Cortex of kidney (tissue), 1 donor: Measurements from ENCODE around the gene STARD13.

Experiments used
- DNase-seq: peaks from one replicate; lab custom pipeline; 2025; lab: John Stamatoyannopoulos, UW

The STARD13 gene

DNA sequence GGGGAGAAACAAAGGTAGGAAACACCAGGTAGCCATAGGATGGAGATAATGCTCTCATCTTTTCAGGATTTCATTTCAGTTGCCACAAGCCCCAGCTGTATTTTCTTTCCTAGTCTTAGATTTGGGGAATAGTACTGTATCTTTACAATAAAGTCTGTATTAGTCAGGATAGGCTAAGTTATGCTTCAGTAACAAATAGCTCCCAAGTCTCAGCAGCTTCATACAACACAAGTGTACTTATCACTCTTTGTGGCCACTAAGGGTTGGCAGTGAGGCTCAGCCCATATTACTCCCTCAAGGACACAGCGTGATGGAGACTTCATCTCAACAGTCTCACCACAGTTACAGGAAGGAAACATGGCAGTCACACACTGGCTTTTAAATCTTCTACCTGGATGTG lies 61.4 kb downstream of the STARD13 start:
- DNase-seq, result no peak

DNA sequence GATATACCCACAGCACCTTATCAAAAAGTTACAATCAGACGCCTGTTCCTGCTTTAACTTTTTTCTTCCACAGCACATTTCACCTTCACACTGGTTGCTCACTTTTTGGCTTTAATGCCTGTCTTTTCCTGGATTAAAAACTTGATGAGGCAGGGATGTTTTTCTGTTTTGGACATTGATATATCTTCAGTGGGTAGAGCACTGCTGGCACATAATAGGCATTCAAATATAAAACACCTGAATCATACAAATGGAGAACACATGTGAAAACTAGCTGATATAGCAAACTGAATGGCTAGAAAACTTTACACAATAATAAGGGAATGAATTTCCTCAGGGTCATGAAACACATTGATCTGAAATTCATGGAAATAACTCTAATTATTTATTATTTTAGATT lies 65.6 kb downstream of the STARD13 start:
- no peak for DNase-seq

GRCh38 chr13:33218426-33218825 lies 67.1 kb downstream of the STARD13 start:
- DNase-seq, result no peak

GRCh38 chr13:33218020-33218419 lies 67.5 kb downstream of the STARD13 start:
- DNase-seq, result no peak

DNA sequence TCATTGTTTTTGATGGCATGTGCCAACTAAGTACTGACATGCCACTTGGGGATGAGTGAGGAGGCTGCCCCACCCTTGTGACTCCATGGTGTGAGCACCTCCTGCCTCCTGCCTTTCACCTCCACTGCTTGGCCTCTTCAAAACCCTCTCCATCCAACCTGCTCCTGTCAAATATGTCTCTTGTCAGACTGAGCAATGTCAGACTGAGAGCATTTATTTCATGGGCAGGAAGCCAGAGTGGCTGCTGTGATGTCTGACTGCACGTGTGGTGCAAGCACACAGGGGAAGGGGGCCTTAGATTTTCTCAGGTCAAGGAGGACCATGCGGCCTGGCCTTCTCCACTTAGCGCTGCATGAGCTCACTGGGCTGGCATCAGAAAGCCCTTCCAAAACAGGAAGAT lies 68.3 kb downstream of the STARD13 start:
- no peak for DNase-seq

- DNase-seq, result no peak
These were observed 71.8 kb downstream of the STARD13 start for GRCh38 chr13:33213797-33214196.

- no peak for DNase-seq
These were observed 72.4 kb downstream of the STARD13 start for GRCh38 chr13:33213024-33213768.

DNA sequence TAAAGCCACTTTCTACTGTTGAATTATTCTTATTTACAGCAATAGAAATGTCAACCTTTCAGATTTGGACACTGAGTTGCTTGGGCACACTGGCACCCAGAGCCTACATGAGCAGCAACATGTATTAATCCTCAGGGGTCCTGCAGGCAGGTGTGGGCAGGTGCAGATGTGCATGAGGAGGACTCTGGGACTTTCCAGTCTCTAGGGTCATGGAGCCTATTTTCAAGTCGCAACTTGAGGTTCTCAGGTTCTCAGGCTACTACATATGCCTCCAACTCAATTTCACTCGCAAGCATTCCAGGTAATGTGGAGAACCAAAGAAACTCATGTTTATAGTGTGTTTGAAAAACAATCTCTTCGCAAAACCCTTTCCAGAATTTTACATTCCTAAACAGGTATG lies 73.2 kb downstream of the STARD13 start:
- DNase-seq, result no peak

DNA sequence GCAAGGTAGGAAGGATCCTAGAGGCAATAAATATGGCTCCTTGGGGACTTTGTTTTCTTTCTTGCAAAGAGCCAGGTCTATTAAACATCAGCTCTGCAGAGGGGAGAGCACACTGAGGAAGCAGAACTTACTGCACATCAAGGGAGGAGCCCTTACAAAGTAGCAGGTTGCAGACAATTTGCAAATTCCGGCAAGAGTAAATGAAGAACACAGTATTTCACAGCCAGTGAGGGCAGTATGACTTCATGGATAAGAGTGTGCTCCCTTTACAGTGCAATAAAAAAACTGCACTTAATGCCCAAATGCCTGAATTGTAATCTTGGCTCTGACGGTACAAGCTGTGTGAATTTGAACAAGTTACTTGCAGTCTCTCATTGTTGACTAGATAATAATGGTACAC lies 75.5 kb downstream of the STARD13 start:
- DNase-seq, result no peak

DNA sequence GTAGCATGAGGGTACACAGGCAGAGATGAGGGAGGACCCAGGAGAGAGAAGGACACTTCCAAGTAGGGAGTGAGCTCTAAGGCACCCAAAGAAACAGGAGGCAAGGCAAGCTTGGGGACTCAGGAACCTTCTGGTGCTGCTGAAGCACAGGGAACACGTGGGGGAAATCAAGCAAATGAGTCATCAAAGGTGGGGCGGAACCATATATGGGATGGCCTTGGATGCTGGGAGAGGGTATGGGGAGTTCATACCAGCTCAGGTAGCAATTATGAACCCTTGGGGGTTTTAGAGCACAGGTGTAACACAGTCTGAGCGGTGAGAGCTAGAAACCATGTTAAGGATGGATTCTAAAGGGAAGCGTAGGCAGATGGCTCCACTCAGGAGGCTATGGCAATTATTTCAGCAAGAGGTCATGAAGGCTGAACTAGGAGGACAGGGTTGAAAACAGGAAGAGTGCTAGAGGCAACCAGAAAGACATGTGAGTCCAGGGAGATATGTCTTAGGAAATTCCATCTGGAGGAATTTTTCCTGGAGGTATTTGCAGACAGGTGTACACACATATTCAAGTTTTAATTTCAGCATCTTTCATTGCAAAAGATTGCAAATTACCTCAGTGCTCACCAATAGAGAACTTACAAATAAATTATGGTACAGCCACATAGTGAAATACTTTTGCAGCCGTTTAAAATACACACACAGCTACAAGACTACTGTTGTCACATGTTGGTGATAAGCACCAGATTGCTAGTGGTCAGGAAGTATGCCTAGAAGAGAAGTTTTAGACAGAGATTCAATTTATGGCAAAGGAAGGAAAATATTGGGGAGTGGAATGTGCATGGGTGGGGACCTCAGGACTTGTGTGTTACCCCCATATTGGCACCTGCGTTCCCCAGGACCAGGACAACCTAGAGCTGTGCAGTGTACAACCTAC lies 77.0 kb downstream of the STARD13 start:
- DNase-seq, result no peak

GRCh38 chr13:33207615-33207961 lies 78.0 kb downstream of the STARD13 start:
- no peak for DNase-seq

GRCh38 chr13:33206945-33207614 lies 78.5 kb downstream of the STARD13 start:
- no peak for DNase-seq

- no peak for DNase-seq
These were observed 79.1 kb downstream of the STARD13 start for GRCh38 chr13:33206425-33206824.

DNA sequence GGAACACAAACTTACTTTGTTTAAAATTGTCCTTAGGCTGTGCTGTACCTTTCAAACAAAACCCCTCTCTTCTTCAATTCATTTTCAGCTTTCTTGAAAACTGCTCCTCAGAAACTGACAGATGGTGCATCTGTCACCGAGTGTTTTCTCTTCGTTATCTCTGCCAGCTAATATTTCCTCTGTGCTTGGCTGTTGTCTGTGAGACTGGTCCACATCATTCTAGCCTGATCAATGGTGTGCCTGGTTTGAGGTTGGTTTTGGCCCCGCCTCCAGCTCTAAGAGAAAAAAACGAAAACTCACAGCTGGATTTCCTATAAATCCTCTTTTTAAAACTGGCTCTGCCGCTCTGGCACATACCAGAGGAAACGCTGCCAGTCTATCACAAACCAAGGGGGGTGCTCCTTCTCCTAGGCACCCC lies 79.7 kb downstream of the STARD13 start:
- DNase-seq, result no peak

- no peak for DNase-seq
These were observed 80.3 kb downstream of the STARD13 start for GRCh38 chr13:33205224-33205623.

GRCh38 chr13:33204130-33204927 lies 81.2 kb downstream of the STARD13 start:
- no peak for DNase-seq

- DNase-seq, result no peak
These were observed 82.8 kb downstream of the STARD13 start for GRCh38 chr13:33202644-33203169.

DNA sequence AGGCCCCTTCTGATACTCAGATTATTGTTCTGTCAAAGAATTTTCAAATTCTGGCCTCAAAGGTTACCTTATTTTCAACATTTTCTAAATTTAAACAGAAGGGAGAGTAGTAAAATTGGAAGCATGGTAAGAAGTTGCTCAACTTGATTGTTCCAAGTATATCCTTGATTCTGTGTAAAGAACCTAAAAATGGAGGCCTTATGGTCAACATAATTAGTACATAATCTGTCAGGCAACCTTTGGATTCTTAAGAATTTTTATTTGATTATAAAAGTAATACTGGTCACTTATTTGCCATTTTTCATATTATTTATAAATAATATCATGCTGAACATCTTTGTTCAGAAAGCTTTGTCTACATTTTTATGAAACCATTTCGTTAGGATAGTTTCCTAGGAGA lies 83.9 kb downstream of the STARD13 start:
- DNase-seq, result no peak

- no peak for DNase-seq
These were observed 86.2 kb downstream of the STARD13 start for GRCh38 chr13:33199289-33199850.

- DNase-seq, result no peak
These were observed 88.0 kb downstream of the STARD13 start for GRCh38 chr13:33197541-33197971.

GRCh38 chr13:33196767-33197166 lies 88.8 kb downstream of the STARD13 start:
- no peak for DNase-seq
